ENCODE data around the gene SCYGR8. TPM values are rescaled to one million over a fixed set of nuclear protein-coding genes. Genes with fewer than 3 reads are reported as not detected.

The SCYGR8 gene
- total and polyA plus RNA-seq, 8 donors = not detected

GRCh38 chr2:227706859-227707258 lies 38.8 kb upstream of the SCYGR8 start:
- TF ChIP-seq, protein P1, sequence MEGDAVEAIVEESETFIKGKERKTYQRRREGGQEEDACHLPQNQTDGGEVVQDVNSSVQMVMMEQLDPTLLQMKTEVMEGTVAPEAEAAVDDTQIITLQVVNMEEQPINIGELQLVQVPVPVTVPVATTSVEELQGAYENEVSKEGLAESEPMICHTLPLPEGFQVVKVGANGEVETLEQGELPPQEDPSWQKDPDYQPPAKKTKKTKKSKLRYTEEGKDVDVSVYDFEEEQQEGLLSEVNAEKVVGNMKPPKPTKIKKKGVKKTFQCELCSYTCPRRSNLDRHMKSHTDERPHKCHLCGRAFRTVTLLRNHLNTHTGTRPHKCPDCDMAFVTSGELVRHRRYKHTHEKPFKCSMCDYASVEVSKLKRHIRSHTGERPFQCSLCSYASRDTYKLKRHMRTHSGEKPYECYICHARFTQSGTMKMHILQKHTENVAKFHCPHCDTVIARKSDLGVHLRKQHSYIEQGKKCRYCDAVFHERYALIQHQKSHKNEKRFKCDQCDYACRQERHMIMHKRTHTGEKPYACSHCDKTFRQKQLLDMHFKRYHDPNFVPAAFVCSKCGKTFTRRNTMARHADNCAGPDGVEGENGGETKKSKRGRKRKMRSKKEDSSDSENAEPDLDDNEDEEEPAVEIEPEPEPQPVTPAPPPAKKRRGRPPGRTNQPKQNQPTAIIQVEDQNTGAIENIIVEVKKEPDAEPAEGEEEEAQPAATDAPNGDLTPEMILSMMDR (IDR thresholded peaks at IDR 0.05) = no peak
- H3K36me3 ChIP-seq = no peaks in the 10 kb centered on the region
- DNase-seq (no peak), ATAC-seq (no peak)
- H3K4me3 ChIP-seq = no peak overlapping the region
- no peaks in the 10 kb centered on the region for H3K27me3 ChIP-seq
- intact Hi-C loops (cut with DNase I) = no loop called here
- peaks cover 0 to 5% of the 10 kb centered on the region in 2 donors for H3K4me1 ChIP-seq
- H3K9me3 ChIP-seq = no peaks in the 10 kb centered on the region
- no peak overlapping the region for H3K27ac ChIP-seq

GRCh38 chr2:227707390-227707789 lies 38.3 kb upstream of the SCYGR8 start:
- intact Hi-C loops (cut with DNase I) = no loop called here

DNA sequence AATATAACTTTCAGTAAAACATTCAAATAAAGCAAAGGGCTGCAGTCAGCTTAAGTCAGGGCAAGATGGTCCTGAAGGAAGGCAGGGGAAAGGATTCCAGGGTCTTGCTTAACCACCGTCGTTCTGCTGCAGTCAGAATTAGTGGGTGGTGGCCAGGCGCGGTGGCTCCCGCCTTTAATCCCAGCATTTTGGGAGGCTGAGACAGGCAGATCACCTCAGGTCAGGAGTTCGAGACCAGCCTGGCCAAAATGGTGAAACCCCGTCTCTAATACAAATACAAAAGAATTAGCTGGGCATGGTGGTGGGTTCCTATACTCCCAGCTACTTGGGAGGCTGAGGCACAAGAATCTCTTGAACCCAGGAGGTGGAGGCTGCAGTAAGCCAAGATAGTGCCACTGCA lies 34.7 kb upstream of the SCYGR8 start:
- TF ChIP-seq, protein P1 (IDR thresholded peaks at IDR 0.05) = no peak
- Histone ChIP-seq H3K27me3 (no peaks in the 10 kb centered on the region), H3K36me3 (no peaks in the 10 kb centered on the region), H3K4me1 (no peaks in the 10 kb centered on the region), H3K9me3 (no peaks in the 10 kb centered on the region), H3K27ac (no peak overlapping the region), H3K4me3 (no peak overlapping the region)
- DNase-seq = no peak
- intact Hi-C loops (cut with DNase I) = no loop called here
- no peak for ATAC-seq

More at GRCh38 chr2:227707390-227707789, 38.3 kb upstream of the SCYGR8 start:
- H3K27me3 ChIP-seq = no peaks in the 10 kb centered on the region
- ATAC-seq (no peak), DNase-seq (no peak)
- H3K36me3 ChIP-seq = no peaks in the 10 kb centered on the region
- no peaks in the 10 kb centered on the region for H3K9me3 ChIP-seq
- H3K27ac ChIP-seq = no peak overlapping the region
- TF ChIP-seq, protein P1 (IDR thresholded peaks at IDR 0.05) = no peak
- H3K4me1 ChIP-seq = peaks cover 0 to 5% of the 10 kb centered on the region in 2 donors
- H3K4me3 ChIP-seq = no peak overlapping the region

GRCh38 chr2:227713291-227713690 lies 32.4 kb upstream of the SCYGR8 start:
- no peak for DNase-seq
- ATAC-seq = no peak
- Histone ChIP-seq H3K27ac (no peak overlapping the region), H3K27me3 (peaks cover 0 to 15% of the 10 kb centered on the region in 2 donors), H3K4me3 (no peak overlapping the region), H3K9me3 (no peaks in the 10 kb centered on the region), H3K4me1 (no peaks in the 10 kb centered on the region), H3K36me3 (no peaks in the 10 kb centered on the region)
- TF ChIP-seq, protein P1 (IDR thresholded peaks at IDR 0.05) = no peak
- intact Hi-C loops (cut with DNase I) = no loop called here

- Histone ChIP-seq H3K27ac (no peak overlapping the region), H3K4me1 (no peaks in the 10 kb centered on the region), H3K9me3 (no peaks in the 10 kb centered on the region), H3K27me3 (peaks cover 0 to 15% of the 10 kb centered on the region in 2 donors), H3K4me3 (no peak overlapping the region), H3K36me3 (no peaks in the 10 kb centered on the region)
- TF ChIP-seq, protein P1 (IDR thresholded peaks at IDR 0.05) = no peak
- ATAC-seq = no peak
- DNase-seq = no peak
- intact Hi-C loops (cut with DNase I) = no loop called here
Measured at GRCh38 chr2:227716501-227716900, 29.2 kb upstream of the SCYGR8 start.

Measured in left lung (tissue), 10 donors.